ENCODE data around the gene DET1.
"Not testable (repeated sequence)": the region's sequence is repeated elsewhere in the genome, so short reads cannot be mapped to it uniquely, and the experiment has no call there.

DET1 gene

GRCh38 chr15:88539441-88539840 lies 7.0 kb downstream of the DET1 start:
- DNase-seq = no peak

GRCh38 chr15:88538972-88539371 lies 7.5 kb downstream of the DET1 start:
- DNase-seq = no peak

- DNase-seq = no peak
These were observed 8.7 kb downstream of the DET1 start for GRCh38 chr15:88537591-88538317.

- no peak for DNase-seq
These were observed 10.7 kb downstream of the DET1 start for GRCh38 chr15:88535607-88536313.

GRCh38 chr15:88535100-88535499 lies 11.4 kb downstream of the DET1 start:
- DNase-seq = no peak

GRCh38 chr15:88533376-88533775 lies 13.1 kb downstream of the DET1 start:
- no peak for DNase-seq

GRCh38 chr15:88529021-88529630 lies 17.4 kb downstream of the DET1 start:
- no peak for DNase-seq

- DNase-seq = no peak
These were observed 20.1 kb downstream of the DET1 start for GRCh38 chr15:88526247-88526879.

- DNase-seq = no peak
These were observed 21.1 kb downstream of the DET1 start for GRCh38 chr15:88525418-88525817.

- DNase-seq = not testable (repeated sequence)
These were observed 22.4 kb downstream of the DET1 start for GRCh38 chr15:88524094-88524493.

- no peak for DNase-seq
These were observed 27.6 kb downstream of the DET1 start for GRCh38 chr15:88518903-88519302.

- DNase-seq = no peak
These were observed 33.3 kb downstream of the DET1 start for GRCh38 chr15:88513195-88513594.

GRCh38 chr15:88512601-88513000 lies 33.9 kb downstream of the DET1 start:
- DNase-seq = no peak

- DNase-seq = peak; percentile 50
These were observed 34.4 kb downstream of the DET1 start for GRCh38 chr15:88512078-88512477.

- no peak for DNase-seq
These were observed 35.3 kb downstream of the DET1 start for GRCh38 chr15:88511161-88511560.

GRCh38 chr15:88509964-88510363 lies 36.5 kb downstream of the DET1 start:
- DNase-seq = no peak

GRCh38 chr15:88509321-88509720 lies 37.2 kb downstream of the DET1 start:
- no peak for DNase-seq

- DNase-seq = no peak
These were observed 39.9 kb downstream of the DET1 start for GRCh38 chr15:88506628-88507027.

- DNase-seq = no peak
These were observed 40.8 kb downstream of the DET1 start for GRCh38 chr15:88505721-88506120.

GRCh38 chr15:88504445-88504844 lies 42.0 kb downstream of the DET1 start:
- no peak for DNase-seq

GRCh38 chr15:88498996-88499395 lies 47.5 kb downstream of the DET1 start:
- DNase-seq = peak; percentile 93

- DNase-seq = peak; percentile 77
These were observed 49.2 kb downstream of the DET1 start for GRCh38 chr15:88497109-88497765.

- DNase-seq = peak; percentile 48
These were observed 52.6 kb downstream of the DET1 start for GRCh38 chr15:88493844-88494243.
